IgD-negative memory B cell (primary cell): ENCODE measurements around the gene EVI5. TPM values are rescaled to one million over a fixed set of nuclear protein-coding genes. Genes with fewer than 3 reads are reported as not detected.
"Not testable (repeated sequence)": the region's sequence is repeated elsewhere in the genome, so short reads cannot be mapped to it uniquely, and the experiment has no call there.

ENCODE experiments used
- H3K27ac Mint-ChIP-seq, 3 donors: one replicate each; pipeline ENCODE4 v1.8.0; 2020 to 2022; ENCODE audit warnings: mild to moderate bottlenecking in 3 of 3, mixed read lengths in 3 of 3, moderate library complexity in 1 of 3
- H3K27me3 Mint-ChIP-seq: one replicate; pipeline ENCODE4 v1.8.0; 2021; ENCODE audit warnings: mixed read lengths
- H3K36me3 Mint-ChIP-seq: one replicate; pipeline ENCODE4 v1.8.0; 2020; ENCODE audit warnings: mild to moderate bottlenecking, mixed read lengths
- H3K4me1 Mint-ChIP-seq, 3 donors: one replicate each; pipeline ENCODE4 v1.8.0; 2020 to 2022; ENCODE audit warnings: mixed read lengths in 3 of 3, mild to moderate bottlenecking in 1 of 3
- H3K4me3 Mint-ChIP-seq, 4 donors: one replicate each; pipeline ENCODE4 v1.8.0; 2020 to 2022; ENCODE audit warnings: mild to moderate bottlenecking in 4 of 4, mixed read lengths in 4 of 4, moderate library complexity in 3 of 4
- H3K9me3 Mint-ChIP-seq, 3 donors: one replicate each; pipeline ENCODE4 v1.8.0; 2020 to 2021; ENCODE audit warnings: mixed read lengths in 3 of 3, mild to moderate bottlenecking in 1 of 3
- polyA plus RNA-seq: library from polyadenylated mRNA; unstranded; fragments of 300-500 nt; fragmentation: Illumina TruSeq; gene quantifications from one replicate; pipeline ENCODE4 v1.2.3, GENCODE V29; 2021

Gene EVI5
- polyA plus RNA-seq, 1 donor from 2014 or later, result 4.8 TPM

DNA sequence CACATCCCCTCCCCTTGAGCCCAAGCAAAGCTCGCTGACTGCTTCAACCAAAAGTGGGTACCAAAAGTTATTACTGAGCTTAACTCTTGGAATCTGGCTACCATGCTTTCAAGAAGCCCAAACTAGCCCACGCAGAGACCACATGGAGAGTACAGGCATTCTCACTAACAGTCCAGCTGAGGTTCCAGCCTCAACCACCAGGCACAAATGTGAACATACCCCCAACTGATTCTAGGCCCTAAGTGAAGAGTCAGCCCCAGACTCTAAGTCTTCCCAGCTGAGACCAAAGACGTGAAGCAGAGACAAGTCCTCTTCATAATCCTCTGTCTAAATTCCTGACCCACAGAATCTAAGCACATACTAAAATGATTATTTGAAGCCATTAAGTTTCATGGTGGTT, 36.8 kb downstream of the EVI5 start:
- Mint-ChIP-seq H3K9me3 (no peaks in the 10 kb centered on the region), H3K36me3 (no peaks in the 10 kb centered on the region), H3K4me1 (peaks cover 10 to 17% (median 13%) of the 10 kb centered on the region in 3 donors), H3K27ac (no peak overlapping the region), H3K4me3 (no peak overlapping the region), H3K27me3 (no peaks in the 10 kb centered on the region)

DNA sequence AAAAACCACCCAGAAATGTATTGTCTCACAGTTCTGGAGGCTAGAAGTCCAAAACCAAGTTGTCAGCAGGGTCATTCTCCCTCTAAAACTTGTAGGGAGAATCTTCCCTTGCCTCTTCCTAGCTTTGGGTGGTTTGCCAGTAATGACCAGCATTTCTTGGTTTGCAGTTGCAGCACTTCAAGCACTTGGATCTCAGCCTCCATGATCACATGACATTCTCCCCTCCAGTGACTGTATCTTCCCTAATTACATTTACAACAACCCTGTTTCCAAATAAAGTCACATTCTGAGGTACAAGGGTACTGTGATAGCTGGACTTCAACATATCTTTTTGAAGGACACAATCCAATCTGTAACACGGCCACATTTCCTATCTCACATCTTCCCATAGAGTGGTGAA, 37.2 kb downstream of the EVI5 start:
- Mint-ChIP-seq H3K4me1 (peaks cover 11 to 15% (median 13%) of the 10 kb centered on the region in 3 donors), H3K27me3 (no peaks in the 10 kb centered on the region), H3K9me3 (no peaks in the 10 kb centered on the region), H3K36me3 (no peaks in the 10 kb centered on the region), H3K27ac (no peak overlapping the region), H3K4me3 (no peak overlapping the region)

DNA sequence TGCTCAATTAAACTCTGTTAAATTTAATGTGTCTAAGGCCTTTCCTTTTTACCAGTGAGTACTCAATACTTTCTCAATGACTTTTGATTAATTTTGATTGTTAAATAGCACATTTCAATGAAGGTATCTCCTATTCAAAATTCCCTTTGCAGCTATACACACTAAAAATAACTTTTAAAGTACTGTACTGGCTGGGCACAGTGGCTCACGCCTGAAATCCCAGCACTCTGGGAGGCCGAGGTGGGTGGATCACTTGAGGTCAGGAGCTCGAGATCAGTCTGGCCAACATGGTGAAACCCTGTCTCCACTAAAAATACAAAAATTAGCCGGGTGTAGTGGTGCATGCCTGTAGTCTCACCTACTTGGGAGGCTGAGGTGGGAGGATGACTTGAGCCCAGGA, 38.7 kb downstream of the EVI5 start:
- not testable (repeated sequence) for H3K27me3 Mint-ChIP-seq, H3K27ac Mint-ChIP-seq, H3K36me3 Mint-ChIP-seq, H3K9me3 Mint-ChIP-seq, H3K4me3 Mint-ChIP-seq
- H3K4me1 Mint-ChIP-seq, result peaks cover 10 to 13% (median 11%) of the 10 kb centered on the region in 3 donors

DNA sequence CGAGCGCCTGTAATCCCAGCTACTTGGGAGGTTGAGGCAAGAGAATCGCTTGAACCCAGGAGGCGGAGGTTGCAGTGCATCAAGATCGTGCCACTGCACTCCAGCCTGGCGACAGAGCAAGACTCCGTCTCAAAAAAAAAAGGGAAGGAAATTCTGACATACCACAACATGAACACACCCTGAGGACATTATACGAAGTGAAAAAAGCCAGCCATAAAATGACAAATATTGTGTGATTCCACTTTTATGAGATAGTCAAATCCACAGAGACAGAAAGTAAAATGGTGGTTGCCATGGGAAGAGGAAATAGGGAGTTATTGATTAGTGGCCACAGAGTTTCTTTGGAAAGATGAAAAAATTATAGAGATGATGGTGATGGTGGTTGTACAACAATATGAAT, 41.7 kb downstream of the EVI5 start:
- no peaks in the 10 kb centered on the region for H3K9me3 Mint-ChIP-seq
- H3K36me3 Mint-ChIP-seq, result no peaks in the 10 kb centered on the region
- no peak overlapping the region for H3K27ac Mint-ChIP-seq
- H3K4me1 Mint-ChIP-seq, result peaks cover 18 to 33% (median 20%) of the 10 kb centered on the region in 3 donors
- peak overlapping the region in 1 of 4 donors; percentile 71 for H3K4me3 Mint-ChIP-seq
- H3K27me3 Mint-ChIP-seq, result no peaks in the 10 kb centered on the region

DNA sequence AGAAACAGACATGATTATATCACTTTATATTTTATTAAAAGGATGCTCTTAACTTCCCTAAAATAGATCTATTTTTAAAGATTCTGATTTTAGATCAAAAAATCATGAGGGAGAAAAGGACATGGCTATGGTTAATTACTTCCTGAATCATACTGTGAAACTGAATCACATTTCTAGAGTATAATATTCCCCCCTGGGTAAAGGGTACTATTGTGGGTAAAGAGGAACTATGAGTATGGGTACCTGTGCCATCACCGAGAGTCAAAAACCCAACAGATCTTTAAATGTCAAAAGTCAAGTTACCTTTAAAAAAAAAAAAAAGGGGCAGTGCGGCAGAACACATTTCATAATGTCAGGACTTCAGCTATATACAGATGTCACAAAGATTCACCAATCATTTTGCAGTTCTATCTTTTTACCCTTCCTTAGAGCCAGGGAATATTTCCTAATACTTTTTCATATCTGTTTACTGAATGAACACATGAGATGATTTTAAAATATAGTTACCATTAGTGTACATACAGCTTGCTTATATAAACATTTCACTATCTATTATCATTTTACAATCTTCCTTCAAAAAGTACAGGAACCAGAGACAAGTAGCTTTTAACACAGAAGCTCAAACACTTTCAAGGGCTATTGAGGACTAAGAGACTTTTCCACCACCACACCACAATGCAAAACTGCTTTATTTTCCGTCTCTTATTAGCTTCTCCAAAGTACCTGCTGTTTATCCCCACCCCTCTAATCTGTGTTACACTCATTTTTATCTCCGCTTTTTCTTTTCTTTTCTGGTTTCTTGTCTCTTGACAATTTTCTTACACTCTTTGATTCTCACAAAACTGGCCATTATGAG, 45.0 kb downstream of the EVI5 start:
- Mint-ChIP-seq H3K4me3 (peak overlapping the region in 2 of 4 donors; percentile 39 to 56), H3K9me3 (no peaks in the 10 kb centered on the region), H3K27me3 (no peaks in the 10 kb centered on the region), H3K4me1 (peaks cover 24 to 25% (median 25%) of the 10 kb centered on the region in 3 donors), H3K27ac (peak overlapping the region in 1 of 3 donors; percentile 16), H3K36me3 (no peaks in the 10 kb centered on the region)

DNA sequence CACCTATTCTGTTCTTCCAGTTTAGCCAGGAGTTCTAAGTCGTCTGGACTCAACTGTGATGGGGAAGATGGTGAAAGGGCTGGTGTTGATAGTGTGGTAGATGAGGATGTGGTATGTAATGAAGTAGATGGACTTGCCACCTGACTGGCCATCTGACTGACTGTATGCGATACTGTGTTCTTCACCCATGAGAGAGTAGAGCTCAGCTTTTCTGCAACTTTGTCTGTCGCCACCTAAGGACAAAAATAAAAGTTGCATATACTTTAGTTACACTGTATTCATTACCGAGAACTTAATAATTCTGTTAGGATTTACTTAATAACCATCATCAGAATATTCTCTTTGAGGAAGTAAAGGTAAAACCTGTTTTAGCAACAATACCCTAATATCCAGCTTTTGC, 48.5 kb downstream of the EVI5 start:
- Mint-ChIP-seq H3K4me1 (peaks cover 15 to 24% (median 23%) of the 10 kb centered on the region in 3 donors), H3K4me3 (no peak overlapping the region), H3K9me3 (peaks cover 0 to 2% (median 0%) of the 10 kb centered on the region in 3 donors), H3K27me3 (no peaks in the 10 kb centered on the region), H3K27ac (no peak overlapping the region), H3K36me3 (peaks cover 7% of the 10 kb centered on the region)

DNA sequence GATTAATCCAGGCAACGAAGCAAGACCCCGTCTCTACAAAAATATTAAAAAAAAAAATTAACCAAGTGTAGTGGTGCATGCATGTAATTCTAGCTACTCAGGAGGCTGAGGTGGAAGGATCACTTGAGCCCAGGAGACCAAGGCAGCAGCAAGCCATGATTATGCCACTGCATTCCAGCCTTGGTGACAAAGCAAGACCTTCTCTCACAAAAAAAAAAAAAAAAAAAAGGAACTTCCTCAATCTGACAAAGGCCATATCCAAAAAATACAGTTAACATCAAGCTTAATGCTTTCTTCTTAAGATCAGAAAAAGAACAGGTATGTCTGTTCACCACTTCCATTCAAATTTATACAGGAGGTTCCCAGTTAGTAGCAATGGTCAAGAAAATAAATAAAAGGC, 54.4 kb downstream of the EVI5 start:
- peaks cover 8% of the 10 kb centered on the region for H3K36me3 Mint-ChIP-seq
- no peak overlapping the region for H3K4me3 Mint-ChIP-seq
- no peak overlapping the region for H3K27ac Mint-ChIP-seq
- peaks cover 1 to 14% (median 7%) of the 10 kb centered on the region in 3 donors for H3K4me1 Mint-ChIP-seq
- H3K9me3 Mint-ChIP-seq, result peaks cover 0 to 2% (median 0%) of the 10 kb centered on the region in 3 donors
- H3K27me3 Mint-ChIP-seq, result no peaks in the 10 kb centered on the region

DNA sequence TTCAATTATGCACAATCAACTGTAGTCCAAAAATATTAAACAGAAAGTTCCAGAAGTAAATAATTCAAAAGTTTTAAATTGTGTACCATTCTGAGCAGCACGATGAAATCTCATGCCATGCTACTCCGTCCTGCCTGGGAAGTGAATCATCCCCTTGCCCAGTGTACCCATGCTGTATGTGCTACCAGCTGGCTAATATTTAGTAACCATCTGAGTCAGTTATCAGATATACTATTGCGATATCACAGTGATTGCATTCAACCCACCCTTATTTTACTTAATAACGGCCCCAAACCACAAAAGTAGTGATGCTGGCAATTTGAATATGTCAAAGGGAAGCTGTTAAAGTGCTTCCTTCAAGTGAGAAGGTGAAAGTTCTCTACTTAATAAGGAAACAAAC, 56.2 kb downstream of the EVI5 start:
- H3K27ac Mint-ChIP-seq, result no peak overlapping the region
- H3K4me3 Mint-ChIP-seq, result no peak overlapping the region
- peaks cover 10% of the 10 kb centered on the region for H3K36me3 Mint-ChIP-seq
- H3K4me1 Mint-ChIP-seq, result peaks cover 1 to 10% (median 5%) of the 10 kb centered on the region in 3 donors
- peaks cover 0 to 1% (median 0%) of the 10 kb centered on the region in 3 donors for H3K9me3 Mint-ChIP-seq
- H3K27me3 Mint-ChIP-seq, result no peaks in the 10 kb centered on the region

DNA sequence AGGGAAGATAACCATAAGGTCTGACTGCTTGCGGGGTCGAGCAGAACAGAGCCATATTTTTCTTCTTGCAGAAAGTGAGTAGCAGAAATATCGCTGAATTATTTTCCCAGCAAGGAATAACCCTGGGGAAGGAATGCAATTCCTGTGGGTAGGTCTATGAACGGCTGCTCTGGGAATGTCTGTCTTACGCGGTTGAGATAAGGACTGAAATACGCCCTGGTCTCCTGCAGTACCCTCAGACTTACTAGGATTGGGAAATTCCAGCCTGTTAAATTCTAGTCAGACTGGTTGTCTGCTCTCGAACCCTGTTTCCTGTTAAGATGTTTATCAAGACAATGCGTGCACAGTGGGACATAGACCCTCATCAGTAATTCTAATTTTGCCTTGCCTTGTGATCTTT, 61.2 kb downstream of the EVI5 start:
- not testable (repeated sequence) for H3K9me3 Mint-ChIP-seq, H3K4me3 Mint-ChIP-seq, H3K4me1 Mint-ChIP-seq, H3K27ac Mint-ChIP-seq, H3K27me3 Mint-ChIP-seq
- peaks cover 16% of the 10 kb centered on the region for H3K36me3 Mint-ChIP-seq

DNA sequence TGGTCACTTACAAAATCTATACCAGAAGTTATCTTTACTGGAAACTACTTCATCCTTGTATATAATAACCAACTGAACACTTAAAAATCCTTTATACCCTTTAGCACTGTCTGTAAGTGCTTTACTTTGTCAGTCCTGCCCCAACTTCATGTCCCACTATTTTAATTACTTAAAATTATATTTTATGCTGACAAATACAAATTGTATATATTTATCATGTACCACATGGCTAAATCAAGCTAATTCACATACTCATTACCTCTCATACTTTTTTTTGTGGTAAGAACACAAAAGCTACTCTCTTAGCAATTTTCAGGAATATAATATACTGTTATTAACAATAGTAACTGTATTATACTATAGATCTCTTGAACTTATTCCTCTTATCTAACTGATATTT, 63.0 kb downstream of the EVI5 start:
- Mint-ChIP-seq H3K9me3 (peaks cover 0 to 5% (median 2%) of the 10 kb centered on the region in 3 donors), H3K36me3 (peaks cover 16% of the 10 kb centered on the region), H3K27ac (no peak overlapping the region), H3K27me3 (no peaks in the 10 kb centered on the region), H3K4me3 (no peak overlapping the region), H3K4me1 (peaks cover 2% of the 10 kb centered on the region in 3 donors)

DNA sequence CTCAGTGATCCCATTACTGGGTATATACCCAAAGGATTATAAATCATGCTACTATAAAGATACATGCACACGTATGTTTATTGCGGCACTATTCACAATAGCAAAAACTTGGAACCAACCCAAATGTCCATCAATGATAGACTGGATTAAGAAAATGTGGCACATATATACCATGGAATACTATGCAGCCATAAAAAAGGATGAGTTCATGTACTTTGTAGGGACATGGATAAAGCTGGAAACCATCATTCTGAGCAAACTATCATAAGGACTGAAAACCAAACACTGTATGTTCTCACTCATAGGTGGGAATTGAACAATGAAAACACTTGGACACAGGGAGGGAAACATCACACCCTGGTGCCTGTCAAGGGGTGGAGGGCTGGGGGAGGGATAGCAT, 63.8 kb downstream of the EVI5 start:
- H3K9me3 Mint-ChIP-seq, H3K4me3 Mint-ChIP-seq, H3K27me3 Mint-ChIP-seq, H3K4me1 Mint-ChIP-seq, H3K27ac Mint-ChIP-seq: not testable (repeated sequence)
- H3K36me3 Mint-ChIP-seq, result peaks cover 16% of the 10 kb centered on the region

DNA sequence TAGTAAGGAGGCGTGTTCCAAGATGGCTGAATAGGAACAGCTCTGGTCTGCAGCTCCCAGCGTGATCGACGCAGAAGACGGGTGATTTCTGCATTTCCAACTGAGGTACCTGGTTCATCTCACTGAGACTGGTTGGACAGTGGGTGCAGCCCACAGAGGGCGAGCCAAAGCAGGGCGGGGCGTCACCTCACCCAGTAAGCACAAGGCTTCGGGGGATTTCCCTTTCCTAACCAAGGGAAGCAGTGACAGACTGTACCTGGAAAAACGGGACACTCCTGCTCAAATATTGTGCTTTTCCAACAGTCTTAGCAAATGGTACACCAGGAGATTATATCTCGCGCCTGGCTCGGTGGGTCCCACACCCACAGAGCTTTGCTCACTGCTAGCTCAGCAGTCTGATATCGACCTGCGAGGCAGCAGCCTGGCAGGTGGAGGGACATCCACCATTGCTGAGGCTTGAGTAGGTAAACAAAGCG, 69.4 kb downstream of the EVI5 start:
- not testable (repeated sequence) for H3K4me3 Mint-ChIP-seq, H3K27me3 Mint-ChIP-seq, H3K36me3 Mint-ChIP-seq, H3K4me1 Mint-ChIP-seq, H3K9me3 Mint-ChIP-seq, H3K27ac Mint-ChIP-seq

DNA sequence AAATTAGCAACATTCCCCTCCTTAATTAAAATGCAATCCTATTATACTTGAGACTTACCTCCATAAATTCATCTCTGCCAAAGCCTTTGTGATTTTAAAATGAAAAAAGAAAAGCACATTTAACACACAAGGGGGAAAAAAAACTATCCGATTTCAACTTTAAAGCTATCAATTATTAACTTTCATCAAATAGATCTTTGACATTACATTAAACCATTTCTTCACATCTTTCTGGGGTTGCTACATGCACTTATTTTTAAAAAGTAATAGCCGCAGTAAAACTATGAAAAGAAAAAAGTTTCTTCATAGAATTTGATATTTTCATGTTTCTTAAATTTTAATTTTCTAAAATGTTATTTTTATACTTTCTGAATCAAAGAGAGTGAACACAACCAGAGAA, 71.0 kb downstream of the EVI5 start:
- Mint-ChIP-seq H3K4me3 (no peak overlapping the region), H3K27ac (no peak overlapping the region), H3K4me1 (peaks cover 2 to 6% (median 5%) of the 10 kb centered on the region in 3 donors), H3K27me3 (no peaks in the 10 kb centered on the region), H3K9me3 (no peaks in the 10 kb centered on the region), H3K36me3 (no peaks in the 10 kb centered on the region)

DNA sequence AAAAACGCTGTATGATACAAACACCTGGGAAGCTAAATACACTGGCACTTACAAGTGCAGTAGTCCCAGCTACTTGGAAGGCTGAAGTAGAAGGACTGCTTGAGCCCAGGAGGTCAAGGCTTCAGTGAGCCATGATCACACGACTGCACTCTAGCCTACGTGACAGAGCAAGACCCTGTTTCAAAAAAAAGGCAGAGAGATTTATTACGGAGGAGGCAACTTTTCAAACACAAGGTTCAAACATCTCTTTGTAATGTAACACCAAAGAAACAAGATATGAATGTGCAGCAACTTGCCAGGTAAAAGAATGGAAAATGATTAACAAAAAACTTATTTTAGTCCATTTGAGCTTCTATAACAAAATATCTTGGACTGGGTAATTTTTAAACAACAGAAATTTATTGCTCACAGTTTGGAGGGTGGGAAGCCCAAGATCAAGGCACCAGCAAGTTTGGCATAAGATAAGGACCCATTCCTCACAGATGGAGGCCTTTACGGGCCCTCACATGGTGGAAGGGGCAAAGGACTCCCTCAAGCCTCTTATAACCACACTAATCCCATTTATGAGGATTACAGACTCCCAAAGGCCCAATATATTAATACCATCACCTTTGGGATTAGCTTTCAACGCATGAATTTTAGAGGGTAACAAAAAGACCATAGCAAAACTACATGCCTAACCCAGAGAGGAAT, 73.3 kb downstream of the EVI5 start:
- H3K9me3 Mint-ChIP-seq, result no peaks in the 10 kb centered on the region
- H3K4me3 Mint-ChIP-seq, result no peak overlapping the region
- H3K27me3 Mint-ChIP-seq, result no peaks in the 10 kb centered on the region
- peaks cover 0 to 11% (median 5%) of the 10 kb centered on the region in 3 donors for H3K4me1 Mint-ChIP-seq
- peaks cover 2% of the 10 kb centered on the region for H3K36me3 Mint-ChIP-seq
- H3K27ac Mint-ChIP-seq, result no peak overlapping the region

DNA sequence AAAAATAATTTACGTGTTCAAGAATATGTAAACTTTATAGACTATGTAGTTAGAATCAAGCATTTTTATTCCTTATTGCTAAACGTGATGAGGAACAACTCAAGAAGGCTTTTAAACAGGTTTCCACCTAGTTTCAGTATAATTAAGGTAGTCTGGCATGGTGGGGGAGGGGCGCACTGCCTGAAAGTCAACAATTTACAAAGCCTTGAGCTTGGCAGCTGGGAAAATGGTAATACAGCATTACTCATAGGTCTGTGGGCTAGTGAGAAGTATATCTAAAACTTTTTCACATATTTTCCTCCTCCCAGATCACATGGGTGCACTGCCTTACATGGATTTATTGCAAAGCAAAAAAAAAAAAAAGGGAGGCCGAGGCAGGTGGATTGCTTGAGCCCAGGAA, 75.2 kb downstream of the EVI5 start:
- Mint-ChIP-seq H3K27ac (no peak overlapping the region), H3K27me3 (no peaks in the 10 kb centered on the region), H3K36me3 (peaks cover 3% of the 10 kb centered on the region), H3K9me3 (no peaks in the 10 kb centered on the region), H3K4me1 (peaks cover 0 to 11% (median 5%) of the 10 kb centered on the region in 3 donors), H3K4me3 (no peak overlapping the region)
